HEK293 (cell line): ENCODE data around the gene ARHGEF12.

ENCODE experiments used
- CTCF ChIA-PET: fragments of 350-600 bp; formaldehyde crosslinking; extraction: SDS; loops from one replicate; lab custom pipeline; 2021; ENCODE audit warnings: antibody characterized with exemption; lab: Yijun Ruan, JAX
- POLR2A ChIA-PET: fragments of 300-600 bp; formaldehyde crosslinking; extraction: SDS; loops from one replicate; lab custom pipeline; 2020; ENCODE audit warnings: antibody characterized with exemption, inconsistent platforms; lab: Yijun Ruan, JAX
- H3K27ac ChIP-seq: fragments of 200-500 bp; sonication (Bioruptor generic); 2 replicates; pipeline ENCODE4 v1.5.1; 2014; ENCODE audit warnings: low read depth, low read length, control low read depth, inconsistent platforms; ENCODE audit errors: extremely low read depth
- H3K36me3 ChIP-seq, 2 experiments: fragments of 200-500 bp in 1 of 2; sonication (Bioruptor generic) in 1 of 2; 1 replicate in 1 of 2; 2 replicates in 1 of 2; pipeline ENCODE4 v1.5.1; 2014 to 2017; ENCODE audit warnings: inconsistent platforms in 2 of 2, low read length in 2 of 2; ENCODE audit not compliant: control insufficient read depth in 2 of 2, insufficient read depth in 1 of 2
- H3K4me1 ChIP-seq: fragments of 200-500 bp; sonication (Bioruptor generic); 2 replicates; pipeline ENCODE4 v1.5.1; 2014; ENCODE audit warnings: mild to moderate bottlenecking, low read length, inconsistent platforms; ENCODE audit not compliant: control insufficient read depth, insufficient read depth
- H3K4me3 ChIP-seq: 2 replicates; pipeline ENCODE4 v1.5.1; 2011; ENCODE audit warnings: low read depth, mild to moderate bottlenecking, control low read depth, low read length, moderate library complexity
- H3K9me3 ChIP-seq: fragments of 200-500 bp; sonication (Bioruptor generic); 2 replicates; pipeline ENCODE4 v1.5.1; 2014; ENCODE audit warnings: low read depth, low read length, inconsistent platforms; ENCODE audit not compliant: control insufficient read depth, insufficient read depth
- HIC1 ChIP-seq: fragments of 450-650 bp; formaldehyde crosslinking; IDR thresholded peaks from 2 replicates; pipeline ENCODE4 v1.5.1; 2016; ENCODE audit warnings: missing biosample characterization, missing genetic modification characterization
- PRDM10 ChIP-seq: fragments of 450-650 bp; formaldehyde crosslinking; IDR thresholded peaks from 2 replicates; pipeline ENCODE4 v1.5.1; 2016; ENCODE audit warnings: missing biosample characterization, missing genetic modification characterization
- TCF7L2 ChIP-seq: IDR thresholded peaks from 2 replicates; pipeline ENCODE4 v1.6.1; 2011; ENCODE audit warnings: low read depth, mild to moderate bottlenecking, inconsistent platforms, low read length, moderate library complexity, borderline replicate concordance
- ZBTB7A ChIP-seq: fragments of 450-650 bp; formaldehyde crosslinking; IDR thresholded peaks from 2 replicates; pipeline ENCODE4 v1.5.1; 2016; ENCODE audit warnings: low read depth, missing biosample characterization, missing genetic modification characterization
- ZEB2 ChIP-seq: fragments of 450-650 bp; formaldehyde crosslinking; IDR thresholded peaks from 2 replicates; pipeline ENCODE4 v1.5.1; 2016; ENCODE audit warnings: missing biosample characterization, missing genetic modification characterization
- ZFHX2 ChIP-seq: fragments of 450-650 bp; formaldehyde crosslinking; conservative IDR thresholded peaks from 2 replicates; pipeline ENCODE4 v1.5.1; 2016; ENCODE audit warnings: missing biosample characterization, missing genetic modification characterization
- ZNF10 ChIP-seq: fragments of 450-650 bp; formaldehyde crosslinking; IDR thresholded peaks from 2 replicates; pipeline ENCODE4 v1.5.1; 2017; ENCODE audit warnings: missing biosample characterization, missing genetic modification characterization
- ZNF530 ChIP-seq: fragments of 450-650 bp; formaldehyde crosslinking; IDR thresholded peaks from 2 replicates; pipeline ENCODE4 v1.5.1; 2016; ENCODE audit warnings: low read depth, missing biosample characterization, missing genetic modification characterization
- ZNF629 ChIP-seq: fragments of 450-650 bp; formaldehyde crosslinking; IDR thresholded peaks from 2 replicates; pipeline ENCODE4 v1.5.1; 2017; ENCODE audit warnings: missing biosample characterization, missing genetic modification characterization
- ZNF692 ChIP-seq: fragments of 450-650 bp; formaldehyde crosslinking; IDR thresholded peaks from 2 replicates; pipeline ENCODE4 v1.5.1; 2016; ENCODE audit warnings: missing biosample characterization, missing genetic modification characterization
- ZNF843 ChIP-seq: fragments of 450-650 bp; formaldehyde crosslinking; IDR thresholded peaks from 2 replicates; pipeline ENCODE4 v1.5.1; 2016; ENCODE audit warnings: missing biosample characterization, missing genetic modification characterization
- ZSCAN5A ChIP-seq: fragments of 450-650 bp; formaldehyde crosslinking; IDR thresholded peaks from 2 replicates; pipeline ENCODE4 v1.5.1; 2016; ENCODE audit warnings: missing biosample characterization, missing genetic modification characterization
- ZXDB ChIP-seq: fragments of 450-650 bp; formaldehyde crosslinking; IDR thresholded peaks from 2 replicates; pipeline ENCODE4 v1.5.1; 2016; ENCODE audit warnings: missing biosample characterization, missing genetic modification characterization
- TF ChIP-seq, protein P1 (sequence below): fragments of 450-650 bp; formaldehyde crosslinking; IDR thresholded peaks from 2 replicates; pipeline ENCODE4 v1.5.1; 2017; ENCODE audit warnings: missing biosample characterization, missing genetic modification characterization
- TF ChIP-seq, protein P2 (sequence below): fragments of 450-650 bp; formaldehyde crosslinking; IDR thresholded peaks from 2 replicates; pipeline ENCODE4 v1.5.1; 2016; ENCODE audit warnings: missing biosample characterization, missing genetic modification characterization

ARHGEF12 gene

DNA sequence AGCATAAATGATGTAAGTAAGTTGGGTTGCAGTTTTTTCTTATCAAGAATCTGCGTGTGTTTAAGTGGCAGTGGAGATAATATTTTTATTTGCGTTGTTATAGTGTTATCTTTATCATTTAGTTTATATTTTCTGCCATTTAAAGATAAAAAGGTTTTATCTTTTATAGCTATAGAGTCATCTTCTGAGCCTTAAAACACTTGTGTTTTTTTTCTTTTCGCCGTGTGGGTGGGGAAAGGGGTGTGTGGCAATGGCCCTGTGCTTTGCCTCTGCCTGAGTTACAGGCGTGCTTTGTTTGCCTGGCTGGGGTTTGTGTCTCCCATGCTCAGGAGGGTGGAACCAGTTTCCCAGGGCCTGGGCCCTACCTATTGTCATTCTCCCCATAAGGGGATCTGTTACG, 16.2 kb downstream of the ARHGEF12 start (continued):
- TF ChIP-seq, protein P1, sequence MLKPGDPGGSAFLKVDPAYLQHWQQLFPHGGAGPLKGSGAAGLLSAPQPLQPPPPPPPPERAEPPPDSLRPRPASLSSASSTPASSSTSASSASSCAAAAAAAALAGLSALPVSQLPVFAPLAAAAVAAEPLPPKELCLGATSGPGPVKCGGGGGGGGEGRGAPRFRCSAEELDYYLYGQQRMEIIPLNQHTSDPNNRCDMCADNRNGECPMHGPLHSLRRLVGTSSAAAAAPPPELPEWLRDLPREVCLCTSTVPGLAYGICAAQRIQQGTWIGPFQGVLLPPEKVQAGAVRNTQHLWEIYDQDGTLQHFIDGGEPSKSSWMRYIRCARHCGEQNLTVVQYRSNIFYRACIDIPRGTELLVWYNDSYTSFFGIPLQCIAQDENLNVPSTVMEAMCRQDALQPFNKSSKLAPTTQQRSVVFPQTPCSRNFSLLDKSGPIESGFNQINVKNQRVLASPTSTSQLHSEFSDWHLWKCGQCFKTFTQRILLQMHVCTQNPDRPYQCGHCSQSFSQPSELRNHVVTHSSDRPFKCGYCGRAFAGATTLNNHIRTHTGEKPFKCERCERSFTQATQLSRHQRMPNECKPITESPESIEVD (tag by site-specific recombination) = peak; percentile 87
- TF ChIP-seq ZBTB7A (tag by site-specific recombination) = no peak
- 0 out of 2 replicates have a peak, but pooled peaks have one; percentile 21 for TF ChIP-seq ZNF692 (tag by site-specific recombination)
- peak; percentile 79 for TF ChIP-seq ZXDB (tag by site-specific recombination)
- 0 out of 2 replicates have a peak, but pooled peaks have one; percentile 41 for TF ChIP-seq ZEB2
- TF ChIP-seq, protein P2, sequence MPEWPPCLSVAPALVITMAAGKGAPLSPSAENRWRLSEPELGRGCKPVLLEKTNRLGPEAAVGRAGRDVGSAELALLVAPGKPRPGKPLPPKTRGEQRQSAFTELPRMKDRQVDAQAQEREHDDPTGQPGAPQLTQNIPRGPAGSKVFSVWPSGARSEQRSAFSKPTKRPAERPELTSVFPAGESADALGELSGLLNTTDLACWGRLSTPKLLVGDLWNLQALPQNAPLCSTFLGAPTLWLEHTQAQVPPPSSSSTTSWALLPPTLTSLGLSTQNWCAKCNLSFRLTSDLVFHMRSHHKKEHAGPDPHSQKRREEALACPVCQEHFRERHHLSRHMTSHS (tag by site-specific recombination) = no peak
- peak; percentile 58 for TF ChIP-seq ZFHX2 (tag by site-specific recombination)
- TF ChIP-seq TCF7L2 = peak; percentile 54; the same call in 1 of the 2 replicates
- TF ChIP-seq PRDM10 (tag by site-specific recombination) = 0 out of 2 replicates have a peak, but pooled peaks have one; percentile 8
- TF ChIP-seq ZNF843 (tag by site-specific recombination) = peak; percentile 92

- ChIA-PET POLR2A (no interaction called here), CTCF (no interaction called here)
- Histone ChIP-seq H3K9me3 (no peaks in the 10 kb centered on the region), H3K27ac (no peak overlapping the region), H3K36me3 (no peaks in the 10 kb centered on the region), H3K4me1 (peaks cover 10% of the 10 kb centered on the region), H3K4me3 (no peak overlapping the region)
- TF ChIP-seq HIC1 (tag by site-specific recombination) = 0 out of 2 replicates have a peak, but pooled peaks have one; percentile 31
- 0 out of 2 replicates have a peak, but pooled peaks have one; percentile 21 for TF ChIP-seq ZNF10
- TF ChIP-seq ZNF629 = peak; percentile 80
- TF ChIP-seq ZNF530 (tag by site-specific recombination) = no peak
- no peak for TF ChIP-seq ZSCAN5A
These were observed 17.9 kb downstream of the ARHGEF12 start for GRCh38 chr11:120354068-120354467.
